ENCODE measurements around the gene EMP3.

The EMP3 gene

GRCh38 chr19:48338802-48339503 is 13.6 kb downstream of the EMP3 start:
- H3K27ac Mint-ChIP-seq: no peak overlapping the region
- DNase-seq: no peak
- H3K9me3 Mint-ChIP-seq: no peaks in the 10 kb centered on the region
- H3K27me3 Mint-ChIP-seq (ENCODE audit: low read depth, poor library complexity): no peaks in the 10 kb centered on the region
- peaks cover 11% of the 10 kb centered on the region for H3K4me1 Mint-ChIP-seq
- TF ChIP-seq CTCF (IDR thresholded peaks at IDR 0.05): no peak
- H3K4me3 Mint-ChIP-seq: no peak overlapping the region
- H3K36me3 Mint-ChIP-seq (ENCODE audit: low read depth): no peaks in the 10 kb centered on the region

GRCh38 chr19:48340995-48341394 is 15.6 kb downstream of the EMP3 start:
- Mint-ChIP-seq H3K36me3 (ENCODE audit: low read depth) (no peaks in the 10 kb centered on the region), H3K4me3 (no peak overlapping the region), H3K27me3 (ENCODE audit: low read depth, poor library complexity) (no peaks in the 10 kb centered on the region), H3K4me1 (peaks cover 5% of the 10 kb centered on the region), H3K27ac (peak overlapping the region; percentile 87), H3K9me3 (no peaks in the 10 kb centered on the region)
- TF ChIP-seq CTCF (IDR thresholded peaks at IDR 0.05): no peak
- DNase-seq: no peak

- Mint-ChIP-seq H3K36me3 (ENCODE audit: low read depth) (no peaks in the 10 kb centered on the region), H3K4me1 (peaks cover 10% of the 10 kb centered on the region), H3K27me3 (ENCODE audit: low read depth, poor library complexity) (no peaks in the 10 kb centered on the region), H3K27ac (no peak overlapping the region), H3K9me3 (no peaks in the 10 kb centered on the region), H3K4me3 (no peak overlapping the region)
- no peak for DNase-seq
- TF ChIP-seq CTCF (IDR thresholded peaks at IDR 0.05): no peak
These were observed 16.4 kb downstream of the EMP3 start for GRCh38 chr19:48341515-48342413.

- Mint-ChIP-seq H3K4me1 (peaks cover 16% of the 10 kb centered on the region), H3K36me3 (ENCODE audit: low read depth) (no peaks in the 10 kb centered on the region), H3K4me3 (no peak overlapping the region), H3K27me3 (ENCODE audit: low read depth, poor library complexity) (no peaks in the 10 kb centered on the region), H3K9me3 (no peaks in the 10 kb centered on the region), H3K27ac (no peak overlapping the region)
- no peak for TF ChIP-seq CTCF (IDR thresholded peaks at IDR 0.05)
- DNase-seq: no peak
These were observed 17.0 kb downstream of the EMP3 start for GRCh38 chr19:48342414-48342738.

- no peaks in the 10 kb centered on the region for H3K9me3 Mint-ChIP-seq
- peaks cover 17% of the 10 kb centered on the region for H3K4me1 Mint-ChIP-seq
- no peak for TF ChIP-seq CTCF (IDR thresholded peaks at IDR 0.05)
- no peak overlapping the region for H3K4me3 Mint-ChIP-seq
- no peaks in the 10 kb centered on the region for H3K36me3 Mint-ChIP-seq (ENCODE audit: low read depth)
- no peak overlapping the region for H3K27ac Mint-ChIP-seq
- DNase-seq: no peak
- no peaks in the 10 kb centered on the region for H3K27me3 Mint-ChIP-seq (ENCODE audit: low read depth, poor library complexity)
These were observed 17.6 kb downstream of the EMP3 start for GRCh38 chr19:48342841-48343540.

All from nephron progenitor cell (in vitro differentiated cells).